ENCODE measurements around the gene EHD1.
A peak's percentile ranks its signal among the peaks of the same experiment; 100 is the strongest.

- TF ChIP-seq CHD2 (IDR thresholded peaks at IDR 0.05; ENCODE audit: low read depth, low read length) (no peak), SLC30A9 (CRISPR knock-in tag; IDR thresholded peaks at IDR 0.05) (no peak), COPS2 (conservative IDR thresholded peaks at IDR 0.05) (no peak), POLR2H (tag; IDR thresholded peaks at IDR 0.05; ENCODE audit: low read depth) (no peak), FOXM1 (IDR thresholded peaks at IDR 0.05; ENCODE audit: low read depth) (no peak), FOXM1 (CRISPR knock-in tag; IDR thresholded peaks at IDR 0.05; ENCODE audit: low read depth) (no peak), POLR2AphosphoS5 (IDR thresholded peaks at IDR 0.05; ENCODE audit: control insufficient read depth, insufficient read depth, low read depth, low read length) (no peak), E2F3 (CRISPR knock-in tag; IDR thresholded peaks at IDR 0.05) (0 out of 2 replicates have a peak, but pooled peaks have one; percentile 61), CREB1 (IDR thresholded peaks at IDR 0.05) (no peak), CREB1 (CRISPR knock-in tag; IDR thresholded peaks at IDR 0.05) (no peak), EZH2 (IDR thresholded peaks at IDR 0.05; ENCODE audit: borderline replicate concordance, low read depth, low read length) (no peak), CREM (IDR thresholded peaks at IDR 0.05; ENCODE audit: low read depth) (no peak), ZNF354B (CRISPR knock-in tag; IDR thresholded peaks at IDR 0.05) (no peak), SIRT6 (IDR thresholded peaks at IDR 0.05; ENCODE audit: low read depth, low read length) (no peak), POLR2A (conservative IDR thresholded peaks at IDR 0.05) (no peak)
Observed at GRCh38 chr11:64878223-64878493, 263 bp downstream of the EHD1 start.

Data from K562 (cell line).